Thyroid gland (tissue), 4 donors: ENCODE measurements around the gene TMEM120B.

Source experiments
- POLR2A ChIP-seq, 2 donors: fragments of 450-650 bp; IDR thresholded peaks; one replicate each; pipeline ENCODE4 v1.6.1; 2017; ENCODE audit warnings: antibody characterized with exemption in 2 of 2, mild to moderate bottlenecking in 2 of 2, moderate library complexity in 1 of 2
- TF ChIP-seq, protein P1 (sequence below), 6 experiments: fragments of 200-600 bp in 3 of 6; fragments of 450-650 bp in 3 of 6; sonication (generic) in 3 of 6; IDR thresholded peaks; one replicate each; pipeline ENCODE4 v1.5.1; 2016 to 2019; ENCODE audit warnings: antibody characterized with exemption in 6 of 6, mild to moderate bottlenecking in 2 of 6, inconsistent platforms in 1 of 6, moderate library complexity in 1 of 6

DNA sequence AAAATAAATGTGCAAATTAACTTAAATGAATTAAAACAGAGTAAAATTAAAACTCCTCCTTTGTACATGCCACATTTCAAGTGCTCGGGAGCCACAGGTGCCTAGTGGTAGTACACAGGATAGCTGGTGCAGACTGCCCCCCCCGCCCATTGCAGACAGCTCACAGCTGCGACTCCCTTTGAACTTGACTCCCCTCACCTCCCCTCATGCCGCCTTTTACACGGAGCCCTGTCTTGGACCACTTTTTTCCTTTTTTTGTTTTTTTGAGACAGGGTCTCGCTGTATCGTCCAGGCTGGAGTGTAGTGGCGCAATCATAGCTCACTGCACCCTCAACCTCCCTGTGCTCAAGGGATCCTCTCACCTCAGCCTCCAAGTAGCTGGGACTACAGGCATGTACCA, 102.7 kb downstream of the TMEM120B start:
- TF ChIP-seq, protein P1, sequence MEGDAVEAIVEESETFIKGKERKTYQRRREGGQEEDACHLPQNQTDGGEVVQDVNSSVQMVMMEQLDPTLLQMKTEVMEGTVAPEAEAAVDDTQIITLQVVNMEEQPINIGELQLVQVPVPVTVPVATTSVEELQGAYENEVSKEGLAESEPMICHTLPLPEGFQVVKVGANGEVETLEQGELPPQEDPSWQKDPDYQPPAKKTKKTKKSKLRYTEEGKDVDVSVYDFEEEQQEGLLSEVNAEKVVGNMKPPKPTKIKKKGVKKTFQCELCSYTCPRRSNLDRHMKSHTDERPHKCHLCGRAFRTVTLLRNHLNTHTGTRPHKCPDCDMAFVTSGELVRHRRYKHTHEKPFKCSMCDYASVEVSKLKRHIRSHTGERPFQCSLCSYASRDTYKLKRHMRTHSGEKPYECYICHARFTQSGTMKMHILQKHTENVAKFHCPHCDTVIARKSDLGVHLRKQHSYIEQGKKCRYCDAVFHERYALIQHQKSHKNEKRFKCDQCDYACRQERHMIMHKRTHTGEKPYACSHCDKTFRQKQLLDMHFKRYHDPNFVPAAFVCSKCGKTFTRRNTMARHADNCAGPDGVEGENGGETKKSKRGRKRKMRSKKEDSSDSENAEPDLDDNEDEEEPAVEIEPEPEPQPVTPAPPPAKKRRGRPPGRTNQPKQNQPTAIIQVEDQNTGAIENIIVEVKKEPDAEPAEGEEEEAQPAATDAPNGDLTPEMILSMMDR (IDR thresholded peaks at IDR 0.05): no peak
- TF ChIP-seq POLR2A (IDR thresholded peaks at IDR 0.05): no peak
